MM.1S (cell line): Measurements from ENCODE around the gene ITGB3.

Experiments
- EZH2phosphoT487 ChIP-seq: fragments of 300-600 bp; sonication (generic); IDR thresholded peaks from 2 replicates; pipeline ENCODE4 v1.6.1; 2018; ENCODE audit warnings: antibody characterized with exemption, low read length
- TF ChIP-seq, protein P1 (sequence below): fragments of 300-600 bp; sonication (generic); IDR thresholded peaks from 2 replicates; pipeline ENCODE4 v1.5.1; 2016; ENCODE audit warnings: antibody characterized with exemption, low read length, mixed read lengths

DNA sequence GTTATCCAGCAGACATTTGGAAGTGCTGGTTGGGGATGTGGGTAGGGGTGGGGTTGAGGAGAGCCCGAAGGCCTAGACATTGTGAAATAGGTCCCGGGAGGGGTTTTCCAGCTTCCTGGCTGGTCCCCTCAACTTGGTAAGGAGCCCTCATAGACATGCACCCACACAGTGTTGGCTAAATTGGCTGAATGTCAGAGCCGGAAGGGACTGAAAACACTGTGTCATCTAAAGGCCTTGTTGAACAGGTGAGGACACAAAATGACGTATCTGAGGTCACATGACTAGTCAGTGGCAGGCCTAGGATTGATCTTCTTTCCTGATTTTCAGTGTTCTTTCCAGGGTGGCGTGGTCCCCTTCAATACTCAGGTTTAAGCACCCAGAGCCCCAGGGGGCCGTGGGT lies 27.6 kb downstream of the ITGB3 start:
- TF ChIP-seq, protein P1, sequence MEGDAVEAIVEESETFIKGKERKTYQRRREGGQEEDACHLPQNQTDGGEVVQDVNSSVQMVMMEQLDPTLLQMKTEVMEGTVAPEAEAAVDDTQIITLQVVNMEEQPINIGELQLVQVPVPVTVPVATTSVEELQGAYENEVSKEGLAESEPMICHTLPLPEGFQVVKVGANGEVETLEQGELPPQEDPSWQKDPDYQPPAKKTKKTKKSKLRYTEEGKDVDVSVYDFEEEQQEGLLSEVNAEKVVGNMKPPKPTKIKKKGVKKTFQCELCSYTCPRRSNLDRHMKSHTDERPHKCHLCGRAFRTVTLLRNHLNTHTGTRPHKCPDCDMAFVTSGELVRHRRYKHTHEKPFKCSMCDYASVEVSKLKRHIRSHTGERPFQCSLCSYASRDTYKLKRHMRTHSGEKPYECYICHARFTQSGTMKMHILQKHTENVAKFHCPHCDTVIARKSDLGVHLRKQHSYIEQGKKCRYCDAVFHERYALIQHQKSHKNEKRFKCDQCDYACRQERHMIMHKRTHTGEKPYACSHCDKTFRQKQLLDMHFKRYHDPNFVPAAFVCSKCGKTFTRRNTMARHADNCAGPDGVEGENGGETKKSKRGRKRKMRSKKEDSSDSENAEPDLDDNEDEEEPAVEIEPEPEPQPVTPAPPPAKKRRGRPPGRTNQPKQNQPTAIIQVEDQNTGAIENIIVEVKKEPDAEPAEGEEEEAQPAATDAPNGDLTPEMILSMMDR: no peak
- no peak for TF ChIP-seq EZH2phosphoT487
